ENCODE data around the gene SEZ6L. TPM values are rescaled to one million over a fixed set of nuclear protein-coding genes. Genes with fewer than 3 reads are reported as not detected.

SEZ6L gene
- total RNA-seq, 4 donors from 2014 or later = 0.19 to 0.52 (median 0.22) TPM; not detected in 1

DNA sequence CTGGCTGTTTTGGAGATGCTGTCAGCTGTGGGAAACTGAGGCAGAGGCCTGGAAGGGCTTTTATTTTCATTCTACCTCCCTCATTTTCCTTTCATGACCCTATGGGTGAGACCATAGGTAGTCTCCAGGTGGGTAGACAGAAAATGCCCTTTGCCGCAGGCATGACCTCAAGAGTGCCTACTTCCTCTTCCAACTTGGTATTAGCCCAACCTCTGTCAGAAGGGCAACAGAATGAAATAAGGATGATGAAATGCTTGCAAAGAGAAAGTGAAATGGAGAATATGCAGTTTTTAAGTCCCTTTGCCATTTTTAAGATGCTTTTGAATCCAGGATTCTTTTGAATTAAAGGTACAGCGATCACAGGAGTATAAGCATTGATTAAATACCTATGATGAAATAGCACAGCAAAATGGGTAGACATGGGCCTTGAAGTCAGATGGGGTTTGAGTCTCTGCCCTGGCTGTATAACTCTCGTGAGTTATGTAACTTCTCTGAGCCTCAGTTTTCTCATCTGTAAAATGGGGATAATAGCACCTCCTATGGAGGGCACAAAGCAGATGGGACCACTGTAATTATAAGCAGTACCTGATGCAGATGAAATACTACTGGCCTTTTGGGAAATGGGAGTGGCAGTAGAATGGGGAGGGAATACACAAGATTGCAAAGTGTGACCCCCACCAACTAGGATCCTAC, 263.5 kb downstream of the SEZ6L start:
- intact Hi-C loops (cut with DNase I; ENCODE audit: low total_unique reads) = no loop called here
- no peak overlapping the region for H3K4me3 ChIP-seq (ENCODE audit: low read depth, poor library complexity, severe bottlenecking)
- TF ChIP-seq POLR2A (IDR thresholded peaks at IDR 0.05) (no peak), CTCF (IDR thresholded peaks at IDR 0.05) (no peak)
- no peak for DNase-seq (ENCODE audit: low spot score in 2 of 2)
- 90 to 93% methylated on average over 3 of the region's 3 CpGs for WGBS, 2 donors

Measured in lower leg skin (tissue), 4 donors.